H9 (cell line): ENCODE measurements around the gene MTMR12. TPM values are rescaled to one million over a fixed set of nuclear protein-coding genes. Genes with fewer than 3 reads are reported as not detected.

ENCODE experiments used
- DNase-seq: peaks from one replicate; pipeline ENCODE4 v3.0.0-alpha.2; 2017
- H2AFZ ChIP-seq: one replicate; pipeline ENCODE4 v1.6.1; 2013; ENCODE audit warnings: mild to moderate bottlenecking, low read length, control low read depth, moderate library complexity
- H2AK5ac ChIP-seq: 2 replicates; pipeline ENCODE4 v1.6.1; 2013; ENCODE audit warnings: low read length, control low read depth, mixed read lengths; ENCODE audit not compliant: insufficient read length
- H2BK120ac ChIP-seq: one replicate; pipeline ENCODE4 v1.6.1; 2013; ENCODE audit warnings: low read depth, mild to moderate bottlenecking, low read length, control low read depth, inconsistent platforms; ENCODE audit not compliant: poor library complexity, severe bottlenecking
- H2BK12ac ChIP-seq: 2 replicates; pipeline ENCODE4 v1.6.1; 2013; ENCODE audit warnings: low read length, control low read depth, mixed read lengths, low read depth; ENCODE audit not compliant: insufficient read length
- H2BK15ac ChIP-seq: 2 replicates; pipeline ENCODE4 v1.6.1; 2013; ENCODE audit warnings: low read depth, low read length, control low read depth
- H2BK20ac ChIP-seq: one replicate; pipeline ENCODE4 v1.6.1; 2013; ENCODE audit warnings: low read depth, mild to moderate bottlenecking, low read length, control low read depth, inconsistent platforms; ENCODE audit not compliant: poor library complexity, severe bottlenecking
- H2BK5ac ChIP-seq: 2 replicates; pipeline ENCODE4 v1.6.1; 2013; ENCODE audit warnings: low read length, control low read depth, mixed read lengths; ENCODE audit not compliant: insufficient read length
- H3K14ac ChIP-seq: 2 replicates; pipeline ENCODE4 v1.6.1; 2013; ENCODE audit warnings: low read length, control low read depth; ENCODE audit not compliant: insufficient read depth
- H3K18ac ChIP-seq: 2 replicates; pipeline ENCODE4 v1.6.1; 2013; ENCODE audit warnings: low read depth, mild to moderate bottlenecking, mixed read lengths, low read length, control low read depth; ENCODE audit not compliant: insufficient read length
- H3K23ac ChIP-seq: 2 replicates; pipeline ENCODE4 v1.6.1; 2013; ENCODE audit warnings: low read length, control low read depth, mixed read lengths, low read depth; ENCODE audit not compliant: insufficient read length
- H3K23me2 ChIP-seq: 2 replicates; pipeline ENCODE4 v1.6.1; 2013; ENCODE audit warnings: low read depth, mild to moderate bottlenecking, mixed read lengths, low read length, control low read depth; ENCODE audit not compliant: insufficient read length, poor library complexity, severe bottlenecking
- H3K27ac ChIP-seq: 2 replicates; pipeline ENCODE4 v1.5.1; 2013; ENCODE audit warnings: low read length, control low read depth, mixed read lengths, low read depth; ENCODE audit not compliant: insufficient read length
- H3K27me3 ChIP-seq: 2 replicates; pipeline ENCODE4 v1.6.1; 2013; ENCODE audit warnings: low read length, control low read depth, inconsistent platforms; ENCODE audit not compliant: insufficient read depth
- H3K4ac ChIP-seq: 2 replicates; pipeline ENCODE4 v1.6.1; 2013; ENCODE audit warnings: low read depth, mild to moderate bottlenecking, control low read depth, inconsistent platforms, low read length, moderate library complexity
- H3K4me1 ChIP-seq: 2 replicates; pipeline ENCODE4 v1.6.1; 2013; ENCODE audit warnings: low read length, control low read depth, inconsistent platforms; ENCODE audit not compliant: insufficient read depth
- H3K4me2 ChIP-seq: 2 replicates; pipeline ENCODE4 v1.6.1; 2013; ENCODE audit warnings: low read length, control low read depth, mixed read lengths; ENCODE audit not compliant: insufficient read length, insufficient read depth
- H3K56ac ChIP-seq: 2 replicates; pipeline ENCODE4 v1.6.1; 2013; ENCODE audit warnings: low read depth, mild to moderate bottlenecking, mixed read lengths, low read length, control low read depth; ENCODE audit not compliant: insufficient read length
- H3K79me1 ChIP-seq: 2 replicates; pipeline ENCODE4 v1.6.1; 2013; ENCODE audit warnings: low read depth, mild to moderate bottlenecking, moderate library complexity, low read length, control low read depth, inconsistent platforms; ENCODE audit not compliant: insufficient read depth, poor library complexity, severe bottlenecking
- H3K79me2 ChIP-seq: 2 replicates; pipeline ENCODE4 v1.6.1; 2013; ENCODE audit warnings: low read length, control low read depth, inconsistent platforms; ENCODE audit not compliant: insufficient read depth
- H3K9ac ChIP-seq: 2 replicates; pipeline ENCODE4 v1.6.1; 2013; ENCODE audit warnings: low read length, control low read depth, mixed read lengths; ENCODE audit not compliant: insufficient read length; ENCODE audit errors: extremely low read depth
- H3K9me3 ChIP-seq: one replicate; pipeline ENCODE4 v1.6.1; 2013; ENCODE audit warnings: low read depth, low read length, inconsistent platforms; ENCODE audit not compliant: control insufficient read depth
- H3T11ph ChIP-seq: one replicate; pipeline ENCODE4 v1.6.1; 2013; ENCODE audit warnings: mild to moderate bottlenecking, low read length, control low read depth, inconsistent platforms
- H4K20me1 ChIP-seq: one replicate; pipeline ENCODE4 v1.6.1; 2013; ENCODE audit not compliant: control insufficient read depth, insufficient read length, insufficient read depth
- H4K5ac ChIP-seq: 2 replicates; pipeline ENCODE4 v1.6.1; 2013; ENCODE audit warnings: low read depth, mild to moderate bottlenecking, mixed read lengths, low read length, control low read depth; ENCODE audit not compliant: insufficient read length
- H4K8ac ChIP-seq: replicated peaks from 2 replicates; pipeline ENCODE4 v1.6.1; 2013; ENCODE audit warnings: low read length, control low read depth, mixed read lengths, low read depth; ENCODE audit not compliant: insufficient read length
- H4K91ac ChIP-seq: 2 replicates; pipeline ENCODE4 v1.6.1; 2013; ENCODE audit warnings: low read depth, mild to moderate bottlenecking, moderate library complexity, mixed read lengths, low read length, control low read depth; ENCODE audit not compliant: insufficient read length
- H3K27ac Mint-ChIP-seq, 3 experiments: 2 replicates in 2 of 3; 3 replicates in 1 of 3; pipeline ENCODE4 v1.8.0; 2020 to 2021; ENCODE audit warnings: mixed read lengths in 3 of 3, mild to moderate bottlenecking in 1 of 3, moderate library complexity in 1 of 3
- H3K27me3 Mint-ChIP-seq: 2 replicates; pipeline ENCODE4 v1.8.0; 2021; ENCODE audit warnings: low read depth, mild to moderate bottlenecking, moderate library complexity, mixed read lengths
- H3K36me3 Mint-ChIP-seq, 3 experiments: 2 replicates in 2 of 3; 3 replicates in 1 of 3; pipeline ENCODE4 v1.8.0; 2020 to 2021; ENCODE audit warnings: low read depth in 3 of 3, mixed read lengths in 3 of 3; ENCODE audit not compliant: insufficient read depth in 1 of 3
- H3K4me1 Mint-ChIP-seq, 2 experiments: 2 replicates each; pipeline ENCODE4 v1.8.0; 2020; ENCODE audit warnings: mixed read lengths in 2 of 2
- H3K4me3 Mint-ChIP-seq, 2 experiments: 2 replicates in 1 of 2; 3 replicates in 1 of 2; pipeline ENCODE4 v1.8.0; 2020 to 2021; ENCODE audit warnings: mild to moderate bottlenecking in 2 of 2, mixed read lengths in 2 of 2, moderate library complexity in 1 of 2
- H3K9me3 Mint-ChIP-seq, 2 experiments: 2 replicates in 1 of 2; 3 replicates in 1 of 2; pipeline ENCODE4 v1.8.0; 2020; ENCODE audit warnings: mild to moderate bottlenecking in 2 of 2, mixed read lengths in 2 of 2, moderate library complexity in 1 of 2
- CTCF ChIP-seq: fragments of 200-600 bp; sonication (generic); conservative IDR thresholded peaks from 3 replicates; pipeline ENCODE4 v1.8.0; 2021; ENCODE audit warnings: antibody characterized with exemption, mild to moderate bottlenecking
- WGBS: extraction: QIAGEN DNeasy Blood & Tissue Kit; methylation state at CpG from one replicate; pipeline ENCODE4 v1.1.7; 2013; ENCODE audit warnings: missing lambda C conversion rate, low lambda C conversion rate, mixed read lengths; ENCODE audit not compliant: insufficient read length; ENCODE audit errors: extremely low coverage; 5-methylcytosine and 5-hydroxymethylcytosine counted together
- total RNA-seq: library from RNA; stranded (reverse); gene quantifications from 2 replicates; pipeline ENCODE4 v1.2.1, GENCODE V29; 2021

The MTMR12 gene
- total RNA-seq, 1 experiment from 2014 or later = 39.3 TPM

DNA sequence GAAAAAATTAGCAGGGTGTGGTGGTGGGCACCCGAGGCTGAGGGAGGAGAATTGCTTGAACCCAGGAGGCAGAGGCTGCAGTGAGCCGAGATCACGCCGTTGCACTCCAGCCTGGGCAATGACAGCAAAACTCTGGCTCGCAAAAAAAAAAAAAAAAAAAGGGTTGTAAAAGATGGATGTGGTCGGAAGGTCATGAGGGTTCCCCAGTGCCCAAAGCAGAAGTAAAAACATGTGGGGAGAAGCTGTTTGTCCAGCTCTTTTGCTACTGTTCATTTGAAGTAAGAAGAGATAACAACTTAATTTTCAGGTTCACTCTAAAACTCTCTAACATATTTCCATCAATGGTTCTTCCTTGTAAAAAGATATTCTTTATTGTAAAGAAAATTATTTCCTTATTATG, 81.5 kb downstream of the MTMR12 start:
- no peak overlapping the region for H3K18ac ChIP-seq
- peaks cover 32 to 74% (median 61%) of the 10 kb centered on the region in 3 experiments for H3K36me3 Mint-ChIP-seq
- no peak overlapping the region for H3K23ac ChIP-seq
- no peaks in the 10 kb centered on the region for H3K23me2 ChIP-seq
- no peak overlapping the region for H4K5ac ChIP-seq
- no peak overlapping the region for H2AK5ac ChIP-seq
- no peak overlapping the region for H3K4me2 ChIP-seq
- no peak overlapping the region for H3K14ac ChIP-seq
- H4K20me1 ChIP-seq = no peaks in the 10 kb centered on the region
- no peaks in the 10 kb centered on the region for H3K79me2 ChIP-seq
- H3K9me3 ChIP-seq = no peaks in the 10 kb centered on the region
- H3K4ac ChIP-seq = no peak overlapping the region
- no peak overlapping the region for H3K4me3 Mint-ChIP-seq
- no peaks in the 10 kb centered on the region for H3K79me1 ChIP-seq
- H3K9me3 Mint-ChIP-seq = no peaks in the 10 kb centered on the region; a peak in 1 of 5 replicates
- H2BK12ac ChIP-seq = no peak overlapping the region
- H3T11ph ChIP-seq = no peak overlapping the region
- H3K27me3 Mint-ChIP-seq = no peaks in the 10 kb centered on the region
- H3K56ac ChIP-seq = no peak overlapping the region
- H4K91ac ChIP-seq = no peak overlapping the region
- peaks cover 6 to 16% of the 10 kb centered on the region in 2 experiments for H3K4me1 Mint-ChIP-seq
- H3K27ac ChIP-seq = no peak overlapping the region
- H2BK120ac ChIP-seq = no peak overlapping the region
- no peak overlapping the region for H4K8ac ChIP-seq
- H2BK20ac ChIP-seq = no peak overlapping the region
- no peak for DNase-seq
- no peaks in the 10 kb centered on the region for H3K4me1 ChIP-seq
- H2BK5ac ChIP-seq = no peak overlapping the region
- H3K27me3 ChIP-seq = no peaks in the 10 kb centered on the region
- no peak for TF ChIP-seq CTCF
- no peak overlapping the region for H3K27ac Mint-ChIP-seq
- no peak overlapping the region for H2AFZ ChIP-seq
- no CpG with 5 or more reads among the region's 6 CpGs for WGBS
- H2BK15ac ChIP-seq = no peak overlapping the region
- H3K9ac ChIP-seq = no peak overlapping the region
